ENCODE results near the gene LRMDA.

DNA sequence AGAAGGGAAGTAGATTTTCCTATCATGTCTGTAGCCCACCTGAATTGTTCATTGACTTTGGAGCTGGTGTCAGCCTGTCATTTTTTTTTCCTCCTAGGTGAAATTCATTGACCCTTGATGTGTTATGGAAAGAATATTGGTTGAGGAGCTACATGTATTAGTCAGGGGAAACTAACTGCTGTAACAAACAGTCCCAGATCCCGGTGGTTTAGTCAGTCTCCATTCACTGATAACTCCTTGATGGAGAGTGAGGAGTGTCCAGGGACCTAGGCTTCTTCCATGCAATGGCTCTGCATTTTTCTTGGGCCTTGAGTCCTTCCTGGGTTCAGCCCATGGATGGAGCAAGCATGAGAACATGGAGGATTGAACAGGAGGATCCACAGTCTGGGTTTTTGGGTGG is 643.2 kb downstream of the LRMDA start:
- TF ChIP-seq, protein P1, sequence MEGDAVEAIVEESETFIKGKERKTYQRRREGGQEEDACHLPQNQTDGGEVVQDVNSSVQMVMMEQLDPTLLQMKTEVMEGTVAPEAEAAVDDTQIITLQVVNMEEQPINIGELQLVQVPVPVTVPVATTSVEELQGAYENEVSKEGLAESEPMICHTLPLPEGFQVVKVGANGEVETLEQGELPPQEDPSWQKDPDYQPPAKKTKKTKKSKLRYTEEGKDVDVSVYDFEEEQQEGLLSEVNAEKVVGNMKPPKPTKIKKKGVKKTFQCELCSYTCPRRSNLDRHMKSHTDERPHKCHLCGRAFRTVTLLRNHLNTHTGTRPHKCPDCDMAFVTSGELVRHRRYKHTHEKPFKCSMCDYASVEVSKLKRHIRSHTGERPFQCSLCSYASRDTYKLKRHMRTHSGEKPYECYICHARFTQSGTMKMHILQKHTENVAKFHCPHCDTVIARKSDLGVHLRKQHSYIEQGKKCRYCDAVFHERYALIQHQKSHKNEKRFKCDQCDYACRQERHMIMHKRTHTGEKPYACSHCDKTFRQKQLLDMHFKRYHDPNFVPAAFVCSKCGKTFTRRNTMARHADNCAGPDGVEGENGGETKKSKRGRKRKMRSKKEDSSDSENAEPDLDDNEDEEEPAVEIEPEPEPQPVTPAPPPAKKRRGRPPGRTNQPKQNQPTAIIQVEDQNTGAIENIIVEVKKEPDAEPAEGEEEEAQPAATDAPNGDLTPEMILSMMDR (IDR thresholded peaks at IDR 0.05), result no peak
- no peak for TF ChIP-seq POLR2A (IDR thresholded peaks at IDR 0.05)

Data from adrenal gland (tissue), 5 donors.